ENCODE measurements around the gene TSPEAR. TPM values are rescaled to one million over a fixed set of nuclear protein-coding genes. Genes with fewer than 3 reads are reported as not detected.
"Not testable (repeated sequence)": the region's sequence is repeated elsewhere in the genome, so short reads cannot be mapped to it uniquely, and the experiment has no call there.

The TSPEAR gene
- total RNA-seq, 2 donors from 2014 or later = not detected

DNA sequence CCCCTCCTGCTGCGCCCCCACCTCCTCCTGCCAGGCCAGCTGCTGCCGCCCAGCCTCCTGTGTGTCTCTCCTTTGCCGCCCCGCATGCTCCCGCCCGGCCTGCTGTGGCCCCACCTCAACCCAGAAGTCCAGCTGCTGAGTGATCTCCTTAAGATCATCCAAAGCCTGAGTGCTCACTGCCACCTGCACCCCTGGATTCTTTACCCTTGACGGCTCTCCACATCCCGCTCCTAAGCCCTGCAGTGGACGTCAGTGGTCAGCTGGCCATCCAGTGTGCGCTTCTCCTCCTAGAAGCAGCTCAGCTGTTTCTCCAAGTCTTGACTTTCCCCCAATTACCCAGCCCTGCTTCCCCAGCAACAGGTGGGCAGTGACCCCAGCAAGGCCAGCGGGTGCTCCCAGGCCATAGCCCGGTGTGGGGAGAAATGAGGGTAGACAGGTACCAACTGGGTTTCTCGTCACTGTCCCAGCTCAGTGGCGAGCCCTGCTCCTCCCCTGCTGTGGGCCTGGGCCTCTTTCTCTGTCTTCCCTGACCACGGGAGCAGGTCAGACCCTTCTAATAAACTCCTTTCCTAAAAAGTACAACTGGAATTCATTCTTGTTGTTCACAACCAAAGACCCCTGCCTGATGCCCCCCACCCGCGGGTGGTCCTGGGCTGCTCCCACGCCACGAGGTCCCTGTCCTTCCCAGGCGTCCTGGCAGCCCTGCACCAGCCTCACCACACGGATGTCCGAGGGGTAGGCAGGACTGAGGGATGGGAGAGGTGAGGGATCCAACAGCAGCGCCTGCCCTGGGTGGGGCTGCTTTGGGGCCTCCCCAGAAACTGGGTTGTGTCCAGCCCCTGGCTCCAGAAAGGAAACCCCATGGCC is 109.5 kb downstream of the TSPEAR start:
- Histone ChIP-seq H3K4me1 (no peaks in the 10 kb centered on the region), H3K27me3 (no peaks in the 10 kb centered on the region), H3K36me3 (no peaks in the 10 kb centered on the region), H3K9me3 (peaks cover 0 to 4% of the 10 kb centered on the region in 2 donors), H3K4me3 (no peak overlapping the region), H3K27ac (no peak overlapping the region)
- TF ChIP-seq CTCF (IDR thresholded peaks at IDR 0.05) = no peak
- no peak for DNase-seq (ENCODE audit: low spot score)

- H3K4me3 ChIP-seq; H3K36me3 ChIP-seq; H3K27ac ChIP-seq; H3K27me3 ChIP-seq; H3K4me1 ChIP-seq; DNase-seq (ENCODE audit: low spot score); H3K9me3 ChIP-seq: not testable (repeated sequence)
Observed at GRCh38 chr21:44601091-44601490, 110.3 kb downstream of the TSPEAR start.

DNA sequence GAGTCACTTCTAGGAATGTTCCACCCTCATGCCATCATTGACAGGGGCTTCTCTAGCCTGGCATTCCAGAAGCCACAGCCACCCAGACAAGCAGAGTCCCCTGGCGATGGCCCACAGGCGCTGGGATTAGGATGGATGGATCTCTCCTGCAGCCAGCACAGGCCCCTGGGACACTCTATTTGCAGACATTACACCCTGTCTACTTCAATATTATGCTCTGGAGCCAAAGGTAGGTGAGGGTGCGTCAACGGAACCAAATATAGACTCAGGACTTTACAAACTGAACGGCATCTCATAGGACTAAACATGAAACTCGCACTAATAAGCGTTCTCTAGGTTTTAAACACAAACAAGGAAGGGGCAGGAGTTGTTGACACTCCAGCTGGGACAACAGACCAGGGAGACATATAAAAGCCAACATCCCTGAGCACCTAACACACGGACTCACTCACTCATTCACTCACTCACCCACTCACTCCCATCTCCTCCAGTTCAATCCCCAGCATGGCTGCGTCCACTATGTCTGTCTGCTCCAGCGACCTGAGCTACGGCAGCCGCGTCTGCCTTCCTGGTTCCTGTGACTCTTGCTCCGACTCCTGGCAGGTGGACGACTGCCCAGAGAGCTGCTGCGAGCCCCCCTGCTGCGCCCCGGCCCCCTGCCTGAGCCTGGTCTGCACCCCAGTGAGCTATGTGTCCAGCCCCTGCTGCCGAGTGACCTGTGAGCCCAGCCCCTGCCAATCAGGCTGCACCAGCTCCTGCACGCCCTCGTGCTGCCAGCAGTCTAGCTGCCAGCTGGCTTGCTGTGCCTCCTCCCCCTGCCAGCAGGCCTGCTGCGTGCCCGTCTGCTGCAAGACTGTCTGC is 111.0 kb downstream of the TSPEAR start, which contains the start of gene KRTAP10-7:
Gene KRTAP10-7 (plus strand): TSS at position 480 of the 861 bp plus-strand sequence. CDS start 25 bp downstream, at position 505.
- not testable (repeated sequence) for DNase-seq (ENCODE audit: low spot score); H3K9me3 ChIP-seq; H3K4me3 ChIP-seq; H3K27me3 ChIP-seq; H3K36me3 ChIP-seq; H3K27ac ChIP-seq; H3K4me1 ChIP-seq

DNA sequence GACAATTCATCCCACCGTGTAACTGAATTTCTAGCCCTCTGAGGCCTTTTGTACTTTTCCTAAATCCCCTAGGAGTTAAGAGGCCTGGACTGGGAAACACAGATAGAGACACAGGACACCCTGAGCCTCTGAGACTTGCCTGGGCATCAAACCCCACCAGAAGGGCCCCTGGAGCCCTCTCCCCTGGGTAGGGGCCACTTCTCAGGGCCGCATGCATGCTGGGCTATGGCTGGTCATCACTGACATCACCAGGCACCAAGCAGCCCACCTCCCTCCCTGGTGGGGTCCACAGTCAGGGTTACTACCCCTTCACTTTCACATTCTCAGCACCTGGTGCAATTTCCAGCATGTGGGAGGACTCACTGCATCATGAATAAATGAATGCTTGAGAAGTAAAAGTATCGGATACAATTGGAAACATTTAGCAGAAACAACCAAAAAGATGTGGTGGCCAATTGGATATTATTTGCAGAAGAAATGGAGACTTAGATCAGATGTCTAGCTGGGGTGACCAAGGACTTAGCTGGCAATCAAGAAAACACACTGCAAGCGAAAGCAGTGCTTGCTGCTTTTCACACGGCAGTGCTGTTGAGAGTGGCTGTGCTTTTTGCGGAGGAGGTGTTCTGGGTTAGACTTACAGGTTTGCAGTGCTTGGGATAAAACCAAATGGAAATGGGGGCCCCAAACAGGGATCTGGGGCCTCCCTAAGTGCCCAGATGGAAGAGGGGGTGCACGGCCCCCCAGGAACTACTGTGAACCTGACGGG is 111.9 kb downstream of the TSPEAR start:
- Histone ChIP-seq H3K4me1 (no peaks in the 10 kb centered on the region), H3K36me3 (no peaks in the 10 kb centered on the region), H3K9me3 (peaks cover 0 to 4% of the 10 kb centered on the region in 2 donors), H3K27me3 (no peaks in the 10 kb centered on the region), H3K27ac (no peak overlapping the region), H3K4me3 (no peak overlapping the region)
- TF ChIP-seq CTCF (IDR thresholded peaks at IDR 0.05) = no peak
- no peak for DNase-seq (ENCODE audit: low spot score)

DNA sequence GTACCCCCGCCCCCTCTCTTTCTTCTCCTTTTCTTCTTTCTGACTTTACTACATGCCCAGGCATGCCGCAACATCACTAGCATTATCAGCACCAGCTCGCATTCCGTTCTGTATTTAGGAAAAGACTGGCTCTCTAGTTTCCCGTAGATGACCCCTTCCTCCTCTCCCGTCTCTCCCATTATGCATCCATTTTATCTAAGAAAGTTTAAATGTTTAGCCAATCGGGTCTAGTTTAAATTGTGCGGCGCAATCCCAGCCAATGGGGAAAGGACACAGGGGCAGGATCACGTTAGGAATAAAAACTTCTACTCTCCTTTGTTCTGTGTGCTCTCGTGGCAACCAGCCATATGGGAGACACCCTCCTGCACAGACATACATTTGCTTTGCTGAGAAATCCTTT is 113.3 kb downstream of the TSPEAR start:
- H3K27ac ChIP-seq = no peak overlapping the region
- peaks cover 0 to 4% of the 10 kb centered on the region in 2 donors for H3K9me3 ChIP-seq

More for the DNA sequence above, 113.3 kb downstream of the TSPEAR start:
- TF ChIP-seq CTCF (IDR thresholded peaks at IDR 0.05) = no peak
- no peak for DNase-seq (ENCODE audit: low spot score)
- no peak overlapping the region for H3K4me3 ChIP-seq
- no peaks in the 10 kb centered on the region for H3K4me1 ChIP-seq
- H3K36me3 ChIP-seq = no peaks in the 10 kb centered on the region
- no peaks in the 10 kb centered on the region for H3K27me3 ChIP-seq

Data from right atrium auricular region (tissue), 2 donors.